IMR-90 (cell line): ENCODE data around the gene DNAH17. TPM values are rescaled to one million over a fixed set of nuclear protein-coding genes. Genes with fewer than 3 reads are reported as not detected.

Experiments
- ATAC-seq: fragments of 200-7000 bp; cut with Tn5 transposase; 2 replicates; pipeline ENCODE4 v1.9.1; 2020; ENCODE audit warnings: low read depth, mild to moderate bottlenecking, moderate library complexity
- BruUV-seq: library from RNA; stranded (reverse); fragments of 400-500 nt; replicated peaks from 2 replicates; lab custom pipeline; 2021; lab: Mats Ljungman, UMichigan
- CTCF ChIA-PET: fragments of 300-600 bp; formaldehyde crosslinking; extraction: SDS; loops from one replicate; lab custom pipeline; 2021; ENCODE audit warnings: antibody characterized with exemption; lab: Yijun Ruan, JAX
- POLR2A ChIA-PET: fragments of 300-600 bp; sonication (Branson Sonifier 250); formaldehyde crosslinking; loops from one replicate; lab custom pipeline; 2022; ENCODE audit warnings: antibody characterized with exemption; ENCODE audit not compliant: unreplicated experiment; lab: Charles Lee
- DNase-seq: peaks from one replicate; pipeline ENCODE4 v3.0.0; 2013
- H2AFZ ChIP-seq: replicated peaks from 2 replicates; pipeline ENCODE3; 2013; ENCODE audit warnings: low read length, mild to moderate bottlenecking; ENCODE audit not compliant: poor library complexity
- H2AK5ac ChIP-seq: 2 replicates; pipeline ENCODE4 v1.6.1; 2013; ENCODE audit warnings: low read depth, low read length, inconsistent platforms
- H2AK9ac ChIP-seq: replicated peaks from 2 replicates; pipeline ENCODE3; 2013; ENCODE audit warnings: mild to moderate bottlenecking, low read depth, low read length, moderate library complexity; ENCODE audit not compliant: poor library complexity
- H2BK120ac ChIP-seq: 2 replicates; pipeline ENCODE4 v1.6.1; 2013; ENCODE audit warnings: low read depth, low read length, inconsistent platforms
- H2BK15ac ChIP-seq: 3 replicates; pipeline ENCODE4 v1.6.1; 2013; ENCODE audit warnings: low read depth, low read length, inconsistent platforms
- H2BK20ac ChIP-seq: 2 replicates; pipeline ENCODE4 v1.6.1; 2013; ENCODE audit warnings: low read depth, mild to moderate bottlenecking, inconsistent platforms, low read length, moderate library complexity
- H2BK5ac ChIP-seq: 2 replicates; pipeline ENCODE4 v1.6.1; 2013; ENCODE audit warnings: mild to moderate bottlenecking, low read depth, low read length, inconsistent platforms; ENCODE audit not compliant: poor library complexity, severe bottlenecking
- H3K14ac ChIP-seq: replicated peaks from 2 replicates; pipeline ENCODE4 v1.6.1; 2013; ENCODE audit warnings: low read depth, low read length, inconsistent platforms
- H3K18ac ChIP-seq: 2 replicates; pipeline ENCODE4 v1.6.1; 2013; ENCODE audit warnings: low read depth, low read length, control low read depth
- H3K23ac ChIP-seq: 2 replicates; pipeline ENCODE4 v1.6.1; 2013; ENCODE audit warnings: low read depth, low read length, inconsistent platforms
- H3K27ac ChIP-seq: 2 replicates; pipeline ENCODE4 v1.5.1; 2013; ENCODE audit warnings: mild to moderate bottlenecking, control low read depth, low read length; ENCODE audit not compliant: insufficient read depth
- H3K27me3 ChIP-seq: 2 replicates; pipeline ENCODE4 v1.6.1; 2013; ENCODE audit warnings: low read length; ENCODE audit not compliant: control insufficient read depth, insufficient read depth
- H3K36me3 ChIP-seq: 2 replicates; pipeline ENCODE4 v1.6.1; 2013; ENCODE audit warnings: low read length, mixed read lengths; ENCODE audit not compliant: control insufficient read depth, insufficient read depth
- H3K4ac ChIP-seq: 2 replicates; pipeline ENCODE4 v1.6.1; 2013; ENCODE audit warnings: low read depth, low read length, inconsistent platforms
- H3K4me1 ChIP-seq: 2 replicates; pipeline ENCODE4 v1.6.1; 2013; ENCODE audit warnings: low read length, mixed read lengths; ENCODE audit not compliant: control insufficient read depth, insufficient read depth
- H3K4me2 ChIP-seq: 2 replicates; pipeline ENCODE4 v1.6.1; 2013; ENCODE audit warnings: low read depth, mild to moderate bottlenecking, control low read depth, low read length, moderate library complexity
- H3K4me3 ChIP-seq: 2 replicates; pipeline ENCODE4 v1.5.1; 2013; ENCODE audit warnings: low read depth, mild to moderate bottlenecking, control low read depth, low read length, moderate library complexity; ENCODE audit not compliant: insufficient read depth
- H3K56ac ChIP-seq: 2 replicates; pipeline ENCODE4 v1.6.1; 2013; ENCODE audit warnings: low read length, inconsistent platforms; ENCODE audit not compliant: insufficient read depth; ENCODE audit errors: extremely low read depth
- H3K79me1 ChIP-seq, 2 experiments: 2 replicates each; pipeline ENCODE4 v1.6.1; 2013; ENCODE audit warnings: low read length in 2 of 2, inconsistent platforms in 1 of 2, low read depth in 1 of 2
- H3K9ac ChIP-seq: 2 replicates; pipeline ENCODE4 v1.6.1; 2013; ENCODE audit warnings: low read depth, low read length, control low read depth
- H3K9me1 ChIP-seq: 2 replicates; pipeline ENCODE4 v1.6.1; 2013; ENCODE audit warnings: low read length, inconsistent platforms; ENCODE audit not compliant: insufficient read depth
- H3K9me3 ChIP-seq: 2 replicates; pipeline ENCODE4 v1.6.1; 2013; ENCODE audit warnings: low read length; ENCODE audit not compliant: control insufficient read depth, insufficient read depth
- H4K20me1 ChIP-seq: 2 replicates; pipeline ENCODE4 v1.6.1; 2013; ENCODE audit warnings: low read length, inconsistent platforms; ENCODE audit not compliant: insufficient read depth
- H4K5ac ChIP-seq: 2 replicates; pipeline ENCODE4 v1.6.1; 2013; ENCODE audit warnings: mild to moderate bottlenecking, low read depth, low read length, control low read depth
- H4K8ac ChIP-seq, 2 experiments: 2 replicates each; pipeline ENCODE4 v1.6.1; 2013; ENCODE audit warnings: low read depth in 2 of 2, low read length in 2 of 2, control low read depth in 1 of 2, inconsistent platforms in 1 of 2
- H4K91ac ChIP-seq: 2 replicates; pipeline ENCODE4 v1.6.1; 2013; ENCODE audit warnings: low read depth, low read length, inconsistent platforms; ENCODE audit not compliant: insufficient read depth
- BHLHE40 ChIP-seq: fragments of 150-350 bp; IDR thresholded peaks from 2 replicates; pipeline ENCODE4 v1.6.1; 2016; ENCODE audit warnings: mild to moderate bottlenecking, low read depth, low read length
- CHD1 ChIP-seq: IDR thresholded peaks from 2 replicates; pipeline ENCODE4 v1.6.1; 2012; ENCODE audit warnings: low read depth, low read length, improper control_type of control experiment
- ELK1 ChIP-seq: fragments of 150-350 bp; IDR thresholded peaks from 2 replicates; pipeline ENCODE4 v1.6.1; 2016; ENCODE audit warnings: low read depth, mild to moderate bottlenecking, low read length, moderate library complexity, borderline replicate concordance
- MAFK ChIP-seq: IDR thresholded peaks from 2 replicates; pipeline ENCODE4 v1.6.1; 2012; ENCODE audit warnings: low read depth, low read length, improper control_type of control experiment
- MXI1 ChIP-seq: IDR thresholded peaks from 2 replicates; pipeline ENCODE4 v1.6.1; 2012; ENCODE audit warnings: low read depth, mild to moderate bottlenecking, low read length, moderate library complexity, borderline replicate concordance
- RAD21 ChIP-seq: IDR thresholded peaks from 2 replicates; pipeline ENCODE4 v1.6.1; 2012; ENCODE audit warnings: low read length, improper control_type of control experiment
- USF2 ChIP-seq: fragments of 150-350 bp; IDR thresholded peaks from 2 replicates; pipeline ENCODE4 v1.6.1; 2017; ENCODE audit warnings: mild to moderate bottlenecking, antibody characterized with exemption, low read length, low read depth
- WGBS, 2 experiments: methylation state at CpG; one replicate each; pipeline versions ENCODE4 v1.1.5 to v1.1.7; 2013; ENCODE audit warnings: missing lambda C conversion rate in 2 of 2; ENCODE audit not compliant: insufficient read length in 1 of 2; ENCODE audit errors: extremely low coverage in 2 of 2; 5-methylcytosine and 5-hydroxymethylcytosine counted together
- dilution Hi-C: fragments of 300-500 bp; cut with HindIII; formaldehyde crosslinking; loops from one replicate; pipeline ENCODE4 v1.14.3; 2018; ENCODE audit warnings: low sequenced_read_pairs; ENCODE audit not compliant: unreplicated experiment
- in situ Hi-C: fragments of 300-500 bp; cut with MboI; formaldehyde crosslinking; loops from 3 replicates; pipeline ENCODE4 v1.14.3; 2019; ENCODE audit warnings: low sequenced_read_pairs, inconsistent platforms, mixed read lengths
- intact Hi-C: fragments of 100-400 bp; cut with micrococcal nuclease; formaldehyde crosslinking; loops from 2 replicates; pipeline ENCODE4 v1.10.0; 2022
- polyA plus RNA-seq, 3 experiments: library from polyadenylated mRNA; depleted of rRNA; stranded (reverse); fragments of >200 nt; gene quantifications; 2 replicates each; pipeline ENCODE4 v1.2.3, GENCODE V29; 2012; ENCODE audit warnings: low replicate concordance in 1 of 3
- total RNA-seq: library from RNA; depleted of rRNA; stranded (reverse); fragments of >200 nt; gene quantifications from 2 replicates; pipeline ENCODE4 v1.2.3, GENCODE V29; 2012

Gene DNAH17
- total and polyA plus RNA-seq, 2 of the 4 experiments (the other 2 are of a cell fraction), result not detected

- Histone ChIP-seq H3K27me3 (no peaks in the 10 kb centered on the region), H4K20me1 (peaks cover 31% of the 10 kb centered on the region), H2AK5ac (peak overlapping the region; percentile 31; the same call in 1 of the 2 replicates), H3K4me2 (no peak overlapping the region), H4K8ac (no peak overlapping the region), H3K18ac (no peak overlapping the region), H3K36me3 (peaks cover 75% of the 10 kb centered on the region), H4K5ac (no peak overlapping the region), H4K91ac (no peak overlapping the region), H3K4me1 (peaks cover 12% of the 10 kb centered on the region; the same call in 1 of the 2 replicates), H2BK5ac (no peak overlapping the region), H3K79me1 (peaks cover 48 to 89% of the 10 kb centered on the region in 2 experiments), H2BK15ac (no peak overlapping the region), H3K9me1 (peaks cover 34% of the 10 kb centered on the region), H3K9me3 (no peaks in the 10 kb centered on the region), H3K23ac (no peak overlapping the region), H3K4ac (no peak overlapping the region), H3K27ac (no peak overlapping the region), H2AK9ac (no peak overlapping the region), H3K56ac (no peak overlapping the region), H2AFZ (no peak overlapping the region), H3K9ac (no peak overlapping the region), H3K14ac (no peak overlapping the region), H2BK20ac (no peak overlapping the region), H2BK120ac (no peak overlapping the region), H3K4me3 (no peak overlapping the region)
- no peak for DNase-seq
- no TSS peak for BruUV-seq
- dilution Hi-C loops, result no loop called here
- in situ Hi-C loops, result no loop called here
- ATAC-seq, result no peak
- CTCF ChIA-PET, result interaction anchor here (1.4 kb wide), 1 partner anchor 11 kb away, joined by 3 read pairs; no protein-coding TSS in a partner anchor
- WGBS, 2 experiments, result 88% methylated on average over 19 of the region's 28 CpGs; no CpG with 5 or more reads in 1 of the 2 experiments
- TF ChIP-seq MAFK (no peak), RAD21 (no peak), CHD1 (no peak), USF2 (no peak), MXI1 (no peak), ELK1 (no peak), BHLHE40 (no peak)
- POLR2A ChIA-PET, result no interaction called here
- intact Hi-C loops, result no loop called here
These were observed 178.0 kb downstream of the DNAH17 start for GRCh38 chr17:78399028-78399692.
